H1 (cell line): Measurements from ENCODE around the gene FAF2. TPM values are rescaled to one million over a fixed set of nuclear protein-coding genes. Genes with fewer than 3 reads are reported as not detected.

Experiments used
- CTCF ChIA-PET: fragments of 300-600 bp; sonication (Branson Sonifier 250); formaldehyde crosslinking; loops from one replicate; lab custom pipeline; 2021; ENCODE audit not compliant: partially characterized antibody; lab: Charles Lee
- POLR2A ChIA-PET: fragments of 300-600 bp; sonication (Branson Sonifier 250); formaldehyde crosslinking; loops from one replicate; lab custom pipeline; 2021; ENCODE audit warnings: inconsistent platforms; ENCODE audit not compliant: partially characterized antibody; lab: Charles Lee
- DNase-seq, 2 experiments: peaks; one replicate each; pipeline versions ENCODE4 v3.0.0 to v3.0.0-alpha.2; 2010 to 2022; ENCODE audit warnings: low spot score in 2 of 2, low read depth in 1 of 2, mixed read lengths in 1 of 2
- FAIRE-seq: peaks from 2 replicates; lab custom pipeline; 2011; peaks lifted over from hg19 to GRCh38; lab: Jason Lieb, UNC
- H2AFZ ChIP-seq: 2 replicates; pipeline ENCODE4 v1.8.1; 2012; ENCODE audit warnings: low read length, inconsistent platforms
- H2AK5ac ChIP-seq: 2 replicates; pipeline ENCODE4 v1.6.1; 2013; ENCODE audit warnings: low read depth, low read length
- H2BK120ac ChIP-seq: replicated peaks from 2 replicates; pipeline ENCODE3; 2013; ENCODE audit warnings: low read depth, low read length, inconsistent platforms
- H2BK12ac ChIP-seq: 2 replicates; pipeline ENCODE4 v1.6.1; 2013; ENCODE audit warnings: low read depth, low read length
- H2BK15ac ChIP-seq: 2 replicates; pipeline ENCODE4 v1.6.1; 2013; ENCODE audit warnings: low read length
- H2BK20ac ChIP-seq: 2 replicates; pipeline ENCODE4 v1.6.1; 2013; ENCODE audit warnings: low read length
- H2BK5ac ChIP-seq: 2 replicates; pipeline ENCODE4 v1.6.1; 2013; ENCODE audit warnings: low read depth, low read length
- H3K14ac ChIP-seq: 2 replicates; pipeline ENCODE4 v1.6.1; 2013; ENCODE audit warnings: inconsistent platforms; ENCODE audit not compliant: insufficient read length
- H3K18ac ChIP-seq: 2 replicates; pipeline ENCODE4 v1.6.1; 2013; ENCODE audit warnings: low read length; ENCODE audit errors: extremely low read depth
- H3K23ac ChIP-seq: 2 replicates; pipeline ENCODE4 v1.6.1; 2013; ENCODE audit warnings: inconsistent platforms; ENCODE audit not compliant: insufficient read length
- H3K23me2 ChIP-seq: 2 replicates; pipeline ENCODE4 v1.6.1; 2013; ENCODE audit warnings: low read depth, low read length
- H3K27ac ChIP-seq: 2 replicates; pipeline ENCODE4 v1.6.1; 2011; ENCODE audit warnings: low read depth, low read length, inconsistent platforms
- H3K27me3 ChIP-seq, 4 experiments: replicated peaks in 1 of 4; 1 replicate in 1 of 4; 2 replicates in 3 of 4; pipeline versions ENCODE4 v1.6.1 to v1.8.1; 2011 to 2013; ENCODE audit warnings: low read length in 3 of 4, mild to moderate bottlenecking in 3 of 4, inconsistent platforms in 2 of 4, mixed read lengths in 2 of 4, moderate library complexity in 1 of 4; ENCODE audit not compliant: control insufficient read depth in 3 of 4, insufficient read depth in 3 of 4; ENCODE audit errors: extremely low read depth in 1 of 4
- H3K36me3 ChIP-seq, 4 experiments: 2 replicates each; pipeline versions ENCODE4 v1.6.1 to v1.8.1; 2011 to 2013; ENCODE audit warnings: mild to moderate bottlenecking in 4 of 4, low read length in 3 of 4, moderate library complexity in 2 of 4, control low read depth in 1 of 4, inconsistent platforms in 1 of 4; ENCODE audit not compliant: insufficient read depth in 4 of 4, control insufficient read depth in 2 of 4
- H3K4ac ChIP-seq: replicated peaks from 2 replicates; pipeline ENCODE3; 2013; ENCODE audit warnings: low read length, low read depth, mixed read lengths, inconsistent platforms; ENCODE audit not compliant: insufficient read length
- H3K4me1 ChIP-seq, 4 experiments: replicated peaks in 1 of 4; 1 replicate in 1 of 4; 2 replicates in 3 of 4; pipeline versions ENCODE4 v1.6.1 to v1.8.1; 2011 to 2013; ENCODE audit warnings: low read length in 3 of 4, inconsistent platforms in 2 of 4, mixed read lengths in 1 of 4; ENCODE audit not compliant: insufficient read depth in 4 of 4, control insufficient read depth in 3 of 4
- H3K4me2 ChIP-seq, 2 experiments: 2 replicates each; pipeline versions ENCODE4 v1.6.1 to v1.8.1; 2011 to 2013; ENCODE audit warnings: low read depth in 2 of 2, low read length in 2 of 2, control low read depth in 1 of 2, inconsistent platforms in 1 of 2, mild to moderate bottlenecking in 1 of 2; ENCODE audit not compliant: insufficient read depth in 1 of 2
- H3K4me3 ChIP-seq, 4 experiments: fragments of 200-600, 300-600 bp in 1 of 4; sonication (generic), shearing (Covaris generic), sonication (Bioruptor Twin) in 1 of 4; 2 replicates each; pipeline versions ENCODE4 v1.5.1 to v1.8.1; 2011 to 2016; ENCODE audit warnings: low read length in 4 of 4, low read depth in 3 of 4, control low read depth in 2 of 4, inconsistent platforms in 2 of 4, mild to moderate bottlenecking in 2 of 4, mixed read lengths in 1 of 4, moderate library complexity in 1 of 4; ENCODE audit not compliant: insufficient read depth in 2 of 4; ENCODE audit errors: extremely low read depth in 1 of 4
- H3K56ac ChIP-seq: replicated peaks from 2 replicates; pipeline ENCODE3; 2013; ENCODE audit warnings: low read depth, mild to moderate bottlenecking, mixed read lengths, low read length, inconsistent platforms; ENCODE audit not compliant: insufficient read length
- H3K79me1 ChIP-seq: 2 replicates; pipeline ENCODE4 v1.6.1; 2013; ENCODE audit warnings: low read depth, low read length, control low read depth
- H3K79me2 ChIP-seq, 2 experiments: 2 replicates each; pipeline versions ENCODE4 v1.6.1 to v1.8.1; 2012 to 2013; ENCODE audit warnings: low read length in 2 of 2, mild to moderate bottlenecking in 2 of 2, inconsistent platforms in 1 of 2; ENCODE audit not compliant: insufficient read depth in 2 of 2, control insufficient read depth in 1 of 2
- H3K9ac ChIP-seq, 4 experiments: replicated peaks in 1 of 4; 1 replicate in 1 of 4; 2 replicates in 3 of 4; pipeline versions ENCODE4 v1.6.1 to v1.8.1; 2011 to 2013; ENCODE audit warnings: low read depth in 3 of 4, low read length in 3 of 4, control low read depth in 2 of 4, mild to moderate bottlenecking in 2 of 4, moderate library complexity in 2 of 4, inconsistent platforms in 1 of 4; ENCODE audit errors: extremely low read depth in 1 of 4
- H3K9me3 ChIP-seq, 2 experiments: 2 replicates each; pipeline versions ENCODE4 v1.6.1 to v1.8.1; 2012 to 2013; ENCODE audit warnings: mild to moderate bottlenecking in 2 of 2, moderate library complexity in 2 of 2, control low read depth in 1 of 2, inconsistent platforms in 1 of 2, low read depth in 1 of 2, low read length in 1 of 2, mixed read lengths in 1 of 2; ENCODE audit not compliant: insufficient read depth in 2 of 2
- H4K20me1 ChIP-seq, 2 experiments: replicated peaks in 1 of 2; 2 replicates each; pipeline versions ENCODE3 to v1.8.1; 2011 to 2013; ENCODE audit warnings: inconsistent platforms in 2 of 2, low read length in 2 of 2, mild to moderate bottlenecking in 1 of 2; ENCODE audit not compliant: insufficient read depth in 2 of 2, control insufficient read depth in 1 of 2
- H4K5ac ChIP-seq: 2 replicates; pipeline ENCODE4 v1.6.1; 2013; ENCODE audit warnings: low read length, low read depth, mixed read lengths, inconsistent platforms; ENCODE audit not compliant: insufficient read length
- H4K8ac ChIP-seq: 2 replicates; pipeline ENCODE4 v1.8.0; 2013; ENCODE audit warnings: mild to moderate bottlenecking, moderate library complexity, low read length, inconsistent platforms; ENCODE audit not compliant: insufficient read depth; ENCODE audit errors: extremely low read depth
- H4K91ac ChIP-seq: replicated peaks from 2 replicates; pipeline ENCODE3; 2013; ENCODE audit warnings: low read length, mixed read lengths, inconsistent platforms; ENCODE audit not compliant: insufficient read length
- BACH1 ChIP-seq: IDR thresholded peaks from 2 replicates; pipeline ENCODE4 v1.6.1; 2012; ENCODE audit warnings: low read length, improper control_type of control experiment
- BCL11A ChIP-seq, 2 experiments: IDR thresholded peaks; one replicate each; pipeline ENCODE4 v1.6.1; 2011; ENCODE audit warnings: low read depth in 2 of 2, low read length in 2 of 2, mild to moderate bottlenecking in 2 of 2
- FOSL1 ChIP-seq: IDR thresholded peaks from 2 replicates; pipeline ENCODE4 v1.6.1; 2011; ENCODE audit warnings: mild to moderate bottlenecking, low read depth, low read length, moderate library complexity; ENCODE audit not compliant: insufficient read depth
- HDAC2 ChIP-seq, 2 experiments: fragments of 300-600 bp in 1 of 2; sonication (generic) in 1 of 2; IDR thresholded peaks; 2 replicates each; pipeline ENCODE4 v1.6.1; 2011 to 2012; ENCODE audit warnings: low read depth in 2 of 2, low read length in 2 of 2, mild to moderate bottlenecking in 2 of 2, moderate library complexity in 2 of 2, borderline replicate concordance in 1 of 2, inconsistent platforms in 1 of 2
- MAFK ChIP-seq: IDR thresholded peaks from 2 replicates; pipeline ENCODE4 v1.6.1; 2012; ENCODE audit warnings: low read depth, mild to moderate bottlenecking, improper control_type of control experiment, low read length
- RBBP5 ChIP-seq: IDR thresholded peaks from 2 replicates; pipeline ENCODE4 v1.7.1; 2012; ENCODE audit warnings: low read depth, mild to moderate bottlenecking, inconsistent platforms, low read length, moderate library complexity, borderline replicate concordance
- SIRT6 ChIP-seq: IDR thresholded peaks from one replicate; pipeline ENCODE4 v1.7.1; 2012; ENCODE audit warnings: low read length, inconsistent platforms
- SRF ChIP-seq: IDR thresholded peaks from 2 replicates; pipeline ENCODE4 v1.6.1; 2011; ENCODE audit warnings: mild to moderate bottlenecking, low read depth, low read length, moderate library complexity
- SUZ12 ChIP-seq: fragments of 200-600 bp; sonication (generic); IDR thresholded peaks from 2 replicates; pipeline ENCODE4 v1.6.1; 2012; ENCODE audit warnings: mild to moderate bottlenecking, inconsistent platforms, low read length, moderate library complexity, mixed read lengths
- TCF12 ChIP-seq: IDR thresholded peaks from 2 replicates; pipeline ENCODE4 v1.6.1; 2011; ENCODE audit warnings: low read depth, mild to moderate bottlenecking, low read length
- WGBS, 2 experiments: shearing (Covaris generic) in 1 of 2; methylation state at CpG; one replicate each; pipeline versions ENCODE4 v1.1.6 to v1.1.7; 2013 to 2015; ENCODE audit warnings: low lambda C conversion rate in 2 of 2, mixed read lengths in 2 of 2, inconsistent platforms in 1 of 2, low coverage in 1 of 2, missing lambda C conversion rate in 1 of 2; ENCODE audit not compliant: insufficient replicate concordance in 2 of 2, insufficient coverage in 1 of 2, insufficient read length in 1 of 2; ENCODE audit errors: extremely low coverage in 1 of 2, missing lambda C conversion rate in 1 of 2; 5-methylcytosine and 5-hydroxymethylcytosine counted together
- polyA plus RNA-seq, 7 experiments: library from polyadenylated mRNA; depleted of rRNA in 3 of 7; stranded (reverse) in 5 of 7; unstranded in 2 of 7; fragments of >200 nt in 5 of 7; fragments of 200-250 nt in 2 of 7; gene quantifications; 1 replicate in 5 of 7; 2 replicates in 1 of 7; 4 replicates in 1 of 7; pipeline versions ENCODE4 v1.2.1 to v1.2.3, GENCODE V29; 2011 to 2013; ENCODE audit warnings: missing spikeins in 2 of 7, mixed read lengths in 2 of 7
- total RNA-seq: library from RNA; stranded (reverse); fragmentation: NEBNext Ultra II Directional; extraction: Animal tissue kit (Norgen Biotek cat#: 25700); gene quantifications from 2 replicates; pipeline ENCODE4 v1.2.1, GENCODE V29; 2021

The FAF2 gene
- total and polyA plus RNA-seq, 2 of the 8 experiments (the other 6 are each of a cell fraction or from before 2014, with no cell fraction given): 20.8 to 35.8 TPM

GRCh38 chr5:176541338-176542134, 93.4 kb downstream of the FAF2 start:
- Histone ChIP-seq H3K79me2 (peaks cover 0 to 2% of the 10 kb centered on the region in 2 experiments; a peak in 1 of 4 replicates), H2BK12ac (peak overlapping the region; percentile 99), H3K23ac (no peak overlapping the region), H3K27me3 (no peaks in the 10 kb centered on the region; a peak in 1 of 7 replicates), H3K23me2 (peaks cover 14% of the 10 kb centered on the region), H3K4me3 (peak overlapping the region in 3 of 4 experiments; percentile 2 to 76 (median 20); a peak in 4 of 8 replicates), H3K9me3 (no peaks in the 10 kb centered on the region), H2BK120ac (no peak overlapping the region), H3K4me1 (peaks cover 9 to 18% (median 18%) of the 10 kb centered on the region in 4 experiments), H2AK5ac (peak overlapping the region; percentile 79; the same call in 1 of the 2 replicates), H2AFZ (no peak overlapping the region), H3K9ac (peak overlapping the region in 1 of 4 experiments; percentile 29; a peak in 2 of 7 replicates), H3K4me2 (peak overlapping the region; percentile 47 to 91; a peak in 3 of 4 replicates), H4K8ac (no peak overlapping the region; the same call in 1 of the 2 replicates), H3K27ac (no peak overlapping the region), H3K79me1 (peaks cover 2% of the 10 kb centered on the region; the same call in 1 of the 2 replicates), H3K14ac (no peak overlapping the region), H3K56ac (no peak overlapping the region), H2BK5ac (peak overlapping the region; percentile 68; the same call in 1 of the 2 replicates), H4K20me1 (peaks cover 0 to 1% of the 10 kb centered on the region in 2 experiments), H4K5ac (peak overlapping the region; percentile 59), H4K91ac (peak overlapping the region; percentile 91), H2BK15ac (peak overlapping the region; percentile 61; the same call in 1 of the 2 replicates), H3K4ac (peak overlapping the region; percentile 69), H3K18ac (peak overlapping the region; percentile 89), H2BK20ac (no peak overlapping the region), H3K36me3 (no peaks in the 10 kb centered on the region)
- WGBS, 2 experiments: 52% methylated on average over 12 of the region's 12 CpGs; no CpG with 5 or more reads in 1 of the 2 experiments
- ChIA-PET POLR2A (interaction anchor here (4.5 to 21.1 kb wide), 2 partner anchors 12 to 22 kb away, joined by 22 to 458 read pairs; no protein-coding TSS in a partner anchor), CTCF (interaction anchor here (0.7 to 3.7 kb wide), 3 partner anchors 12 to 54 kb away, joined by 3 to 27 read pairs (median 10); no protein-coding TSS in a partner anchor)
- peak in 1 of 2 experiments; percentile 81 for DNase-seq
- no peak for FAIRE-seq
- TF ChIP-seq SUZ12 (no peak), FOSL1 (no peak), RBBP5 (no peak), HDAC2 (IDR thresholded peaks at IDR 0.05; ENCODE audit: borderline replicate concordance in 1 of 2, low read depth in 2 of 2, low read length in 2 of 2) (no peak), BCL11A (IDR thresholded peaks at IDR 0.05; ENCODE audit: low read depth in 2 of 2, low read length in 2 of 2) (no peak), MAFK (no peak), SIRT6 (no peak), BACH1 (no peak), TCF12 (no peak), SRF (no peak)
